H1 (cell line): ENCODE measurements around the gene MYH6. TPM values are rescaled to one million over a fixed set of nuclear protein-coding genes. Genes with fewer than 3 reads are reported as not detected.

Experiments used
- CTCF ChIA-PET: fragments of 300-600 bp; sonication (Branson Sonifier 250); formaldehyde crosslinking; loops from one replicate; lab custom pipeline; 2021; ENCODE audit not compliant: partially characterized antibody; lab: Charles Lee
- POLR2A ChIA-PET: fragments of 300-600 bp; sonication (Branson Sonifier 250); formaldehyde crosslinking; loops from one replicate; lab custom pipeline; 2021; ENCODE audit warnings: inconsistent platforms; ENCODE audit not compliant: partially characterized antibody; lab: Charles Lee
- DNase-seq, 2 experiments: peaks; one replicate each; pipeline versions ENCODE4 v3.0.0 to v3.0.0-alpha.2; 2010 to 2022; ENCODE audit warnings: low spot score in 2 of 2, low read depth in 1 of 2, mixed read lengths in 1 of 2
- FAIRE-seq: peaks from 2 replicates; lab custom pipeline; 2011; peaks lifted over from hg19 to GRCh38; lab: Jason Lieb, UNC
- H2AFZ ChIP-seq: 2 replicates; pipeline ENCODE4 v1.8.1; 2012; ENCODE audit warnings: low read length, inconsistent platforms
- H2AK5ac ChIP-seq: 2 replicates; pipeline ENCODE4 v1.6.1; 2013; ENCODE audit warnings: low read depth, low read length
- H2BK120ac ChIP-seq: replicated peaks from 2 replicates; pipeline ENCODE3; 2013; ENCODE audit warnings: low read depth, low read length, inconsistent platforms
- H2BK12ac ChIP-seq: 2 replicates; pipeline ENCODE4 v1.6.1; 2013; ENCODE audit warnings: low read depth, low read length
- H2BK15ac ChIP-seq: 2 replicates; pipeline ENCODE4 v1.6.1; 2013; ENCODE audit warnings: low read length
- H2BK20ac ChIP-seq: 2 replicates; pipeline ENCODE4 v1.6.1; 2013; ENCODE audit warnings: low read length
- H2BK5ac ChIP-seq: 2 replicates; pipeline ENCODE4 v1.6.1; 2013; ENCODE audit warnings: low read depth, low read length
- H3K14ac ChIP-seq: 2 replicates; pipeline ENCODE4 v1.6.1; 2013; ENCODE audit warnings: inconsistent platforms; ENCODE audit not compliant: insufficient read length
- H3K18ac ChIP-seq: 2 replicates; pipeline ENCODE4 v1.6.1; 2013; ENCODE audit warnings: low read length; ENCODE audit errors: extremely low read depth
- H3K23ac ChIP-seq: 2 replicates; pipeline ENCODE4 v1.6.1; 2013; ENCODE audit warnings: inconsistent platforms; ENCODE audit not compliant: insufficient read length
- H3K23me2 ChIP-seq: 2 replicates; pipeline ENCODE4 v1.6.1; 2013; ENCODE audit warnings: low read depth, low read length
- H3K27ac ChIP-seq: 2 replicates; pipeline ENCODE4 v1.6.1; 2011; ENCODE audit warnings: low read depth, low read length, inconsistent platforms
- H3K27me3 ChIP-seq, 4 experiments: replicated peaks in 1 of 4; 1 replicate in 1 of 4; 2 replicates in 3 of 4; pipeline versions ENCODE4 v1.6.1 to v1.8.1; 2011 to 2013; ENCODE audit warnings: low read length in 3 of 4, mild to moderate bottlenecking in 3 of 4, inconsistent platforms in 2 of 4, mixed read lengths in 2 of 4, moderate library complexity in 1 of 4; ENCODE audit not compliant: control insufficient read depth in 3 of 4, insufficient read depth in 3 of 4; ENCODE audit errors: extremely low read depth in 1 of 4
- H3K36me3 ChIP-seq, 4 experiments: 2 replicates each; pipeline versions ENCODE4 v1.6.1 to v1.8.1; 2011 to 2013; ENCODE audit warnings: mild to moderate bottlenecking in 4 of 4, low read length in 3 of 4, moderate library complexity in 2 of 4, control low read depth in 1 of 4, inconsistent platforms in 1 of 4; ENCODE audit not compliant: insufficient read depth in 4 of 4, control insufficient read depth in 2 of 4
- H3K4ac ChIP-seq: replicated peaks from 2 replicates; pipeline ENCODE3; 2013; ENCODE audit warnings: low read length, low read depth, mixed read lengths, inconsistent platforms; ENCODE audit not compliant: insufficient read length
- H3K4me1 ChIP-seq, 4 experiments: replicated peaks in 1 of 4; 1 replicate in 1 of 4; 2 replicates in 3 of 4; pipeline versions ENCODE4 v1.6.1 to v1.8.1; 2011 to 2013; ENCODE audit warnings: low read length in 3 of 4, inconsistent platforms in 2 of 4, mixed read lengths in 1 of 4; ENCODE audit not compliant: insufficient read depth in 4 of 4, control insufficient read depth in 3 of 4
- H3K4me2 ChIP-seq, 2 experiments: 2 replicates each; pipeline versions ENCODE4 v1.6.1 to v1.8.1; 2011 to 2013; ENCODE audit warnings: low read depth in 2 of 2, low read length in 2 of 2, control low read depth in 1 of 2, inconsistent platforms in 1 of 2, mild to moderate bottlenecking in 1 of 2; ENCODE audit not compliant: insufficient read depth in 1 of 2
- H3K4me3 ChIP-seq, 4 experiments: fragments of 200-600, 300-600 bp in 1 of 4; sonication (generic), shearing (Covaris generic), sonication (Bioruptor Twin) in 1 of 4; 2 replicates each; pipeline versions ENCODE4 v1.5.1 to v1.8.1; 2011 to 2016; ENCODE audit warnings: low read length in 4 of 4, low read depth in 3 of 4, control low read depth in 2 of 4, inconsistent platforms in 2 of 4, mild to moderate bottlenecking in 2 of 4, mixed read lengths in 1 of 4, moderate library complexity in 1 of 4; ENCODE audit not compliant: insufficient read depth in 2 of 4; ENCODE audit errors: extremely low read depth in 1 of 4
- H3K56ac ChIP-seq: replicated peaks from 2 replicates; pipeline ENCODE3; 2013; ENCODE audit warnings: low read depth, mild to moderate bottlenecking, mixed read lengths, low read length, inconsistent platforms; ENCODE audit not compliant: insufficient read length
- H3K79me1 ChIP-seq: 2 replicates; pipeline ENCODE4 v1.6.1; 2013; ENCODE audit warnings: low read depth, low read length, control low read depth
- H3K79me2 ChIP-seq, 2 experiments: 2 replicates each; pipeline versions ENCODE4 v1.6.1 to v1.8.1; 2012 to 2013; ENCODE audit warnings: low read length in 2 of 2, mild to moderate bottlenecking in 2 of 2, inconsistent platforms in 1 of 2; ENCODE audit not compliant: insufficient read depth in 2 of 2, control insufficient read depth in 1 of 2
- H3K9ac ChIP-seq, 4 experiments: replicated peaks in 1 of 4; 1 replicate in 1 of 4; 2 replicates in 3 of 4; pipeline versions ENCODE4 v1.6.1 to v1.8.1; 2011 to 2013; ENCODE audit warnings: low read depth in 3 of 4, low read length in 3 of 4, control low read depth in 2 of 4, mild to moderate bottlenecking in 2 of 4, moderate library complexity in 2 of 4, inconsistent platforms in 1 of 4; ENCODE audit errors: extremely low read depth in 1 of 4
- H3K9me3 ChIP-seq, 2 experiments: 2 replicates each; pipeline versions ENCODE4 v1.6.1 to v1.8.1; 2012 to 2013; ENCODE audit warnings: mild to moderate bottlenecking in 2 of 2, moderate library complexity in 2 of 2, control low read depth in 1 of 2, inconsistent platforms in 1 of 2, low read depth in 1 of 2, low read length in 1 of 2, mixed read lengths in 1 of 2; ENCODE audit not compliant: insufficient read depth in 2 of 2
- H4K20me1 ChIP-seq, 2 experiments: replicated peaks in 1 of 2; 2 replicates each; pipeline versions ENCODE3 to v1.8.1; 2011 to 2013; ENCODE audit warnings: inconsistent platforms in 2 of 2, low read length in 2 of 2, mild to moderate bottlenecking in 1 of 2; ENCODE audit not compliant: insufficient read depth in 2 of 2, control insufficient read depth in 1 of 2
- H4K5ac ChIP-seq: 2 replicates; pipeline ENCODE4 v1.6.1; 2013; ENCODE audit warnings: low read length, low read depth, mixed read lengths, inconsistent platforms; ENCODE audit not compliant: insufficient read length
- H4K8ac ChIP-seq: 2 replicates; pipeline ENCODE4 v1.8.0; 2013; ENCODE audit warnings: mild to moderate bottlenecking, moderate library complexity, low read length, inconsistent platforms; ENCODE audit not compliant: insufficient read depth; ENCODE audit errors: extremely low read depth
- H4K91ac ChIP-seq: replicated peaks from 2 replicates; pipeline ENCODE3; 2013; ENCODE audit warnings: low read length, mixed read lengths, inconsistent platforms; ENCODE audit not compliant: insufficient read length
- RAD21 ChIP-seq, 2 experiments: IDR thresholded peaks in 1 of 2; conservative IDR thresholded peaks in 1 of 2; 2 replicates each; pipeline ENCODE4 v1.6.1; 2011; ENCODE audit warnings: low read depth in 2 of 2, low read length in 2 of 2, improper control_type of control experiment in 1 of 2, inconsistent platforms in 1 of 2, mild to moderate bottlenecking in 1 of 2, moderate library complexity in 1 of 2
- WGBS, 2 experiments: shearing (Covaris generic) in 1 of 2; methylation state at CpG; one replicate each; pipeline versions ENCODE4 v1.1.6 to v1.1.7; 2013 to 2015; ENCODE audit warnings: low lambda C conversion rate in 2 of 2, mixed read lengths in 2 of 2, inconsistent platforms in 1 of 2, low coverage in 1 of 2, missing lambda C conversion rate in 1 of 2; ENCODE audit not compliant: insufficient replicate concordance in 2 of 2, insufficient coverage in 1 of 2, insufficient read length in 1 of 2; ENCODE audit errors: extremely low coverage in 1 of 2, missing lambda C conversion rate in 1 of 2; 5-methylcytosine and 5-hydroxymethylcytosine counted together
- polyA plus RNA-seq, 7 experiments: library from polyadenylated mRNA; depleted of rRNA in 3 of 7; stranded (reverse) in 5 of 7; unstranded in 2 of 7; fragments of >200 nt in 5 of 7; fragments of 200-250 nt in 2 of 7; gene quantifications; 1 replicate in 5 of 7; 2 replicates in 1 of 7; 4 replicates in 1 of 7; pipeline versions ENCODE4 v1.2.1 to v1.2.3, GENCODE V29; 2011 to 2013; ENCODE audit warnings: missing spikeins in 2 of 7, mixed read lengths in 2 of 7
- total RNA-seq: library from RNA; stranded (reverse); fragmentation: NEBNext Ultra II Directional; extraction: Animal tissue kit (Norgen Biotek cat#: 25700); gene quantifications from 2 replicates; pipeline ENCODE4 v1.2.1, GENCODE V29; 2021

Gene MYH6
- total and polyA plus RNA-seq, 2 of the 8 experiments (the other 6 are each of a cell fraction or from before 2014, with no cell fraction given), result 0.03 TPM; not detected in 1

DNA sequence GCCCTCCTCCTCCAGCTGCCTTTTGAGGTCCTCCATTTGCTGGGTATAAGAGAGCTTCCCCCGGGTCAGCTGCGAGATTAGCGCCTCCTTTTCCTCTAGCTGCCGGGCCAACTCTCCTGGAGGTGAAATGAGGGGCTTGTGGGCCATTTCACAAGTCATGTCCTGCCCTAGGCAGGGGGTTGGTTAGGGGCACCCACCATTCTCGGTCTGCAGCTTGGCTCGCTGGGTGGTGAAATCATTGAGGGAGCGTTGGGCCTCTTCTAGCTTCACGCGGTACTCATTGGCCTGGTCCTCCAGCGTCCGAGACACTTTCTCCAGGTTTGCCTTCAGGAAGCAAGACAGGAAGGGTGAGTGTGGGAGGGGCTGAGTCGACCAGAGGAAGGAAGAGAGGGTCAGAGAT is 18.7 kb downstream of the MYH6 start:
- ChIA-PET POLR2A (interaction anchor here (0.8 kb wide), 1 partner anchor 124 kb away, joined by 3 read pairs; no protein-coding TSS in a partner anchor), CTCF (interaction anchor here (0.8 to 4.0 kb wide), 7 partner anchors 10 to 118 kb away, joined by 3 to 30 read pairs (median 6); partner anchors contain the start of gene CMTM5)
- Histone ChIP-seq H3K4me3 (no peak overlapping the region), H3K79me2 (no peaks in the 10 kb centered on the region), H4K5ac (no peak overlapping the region), H2BK15ac (no peak overlapping the region), H3K4me1 (peaks cover 0 to 10% (median 0%) of the 10 kb centered on the region in 4 experiments; a peak in 1 of 7 replicates), H2BK5ac (no peak overlapping the region), H2BK120ac (no peak overlapping the region), H2AFZ (no peak overlapping the region), H4K8ac (no peak overlapping the region; the same call in 1 of the 2 replicates), H2BK12ac (no peak overlapping the region), H3K4ac (no peak overlapping the region), H4K91ac (no peak overlapping the region), H3K27me3 (no peaks in the 10 kb centered on the region; a peak in 3 of 7 replicates), H3K14ac (no peak overlapping the region), H3K9me3 (no peaks in the 10 kb centered on the region), H3K23me2 (no peaks in the 10 kb centered on the region; the same call in 1 of the 2 replicates), H2BK20ac (no peak overlapping the region), H3K36me3 (no peaks in the 10 kb centered on the region), H3K18ac (no peak overlapping the region), H3K4me2 (no peak overlapping the region), H3K23ac (no peak overlapping the region), H3K9ac (no peak overlapping the region), H3K27ac (no peak overlapping the region), H4K20me1 (no peaks in the 10 kb centered on the region), H2AK5ac (no peak overlapping the region), H3K56ac (no peak overlapping the region), H3K79me1 (no peaks in the 10 kb centered on the region)
- FAIRE-seq, result no peak
- WGBS, 2 experiments, result 94% methylated on average over 12 of the region's 12 CpGs; no CpG with 5 or more reads in 1 of the 2 experiments
- DNase-seq, result no peak
- no peak for TF ChIP-seq RAD21 (IDR thresholded peaks at IDR 0.05 in 1 of 2, conservative IDR thresholded peaks at IDR 0.05 in 1 of 2; ENCODE audit: low read depth in 2 of 2, low read length in 2 of 2)
